CD14-positive monocyte (primary cell): ENCODE data around the gene TEN1. TPM values are rescaled to one million over a fixed set of nuclear protein-coding genes. Genes with fewer than 3 reads are reported as not detected.
A peak's percentile ranks its signal among the peaks of the same experiment; 100 is the strongest.

Source experiments
- DNase-seq, 3 donors: peaks; one replicate each; pipeline ENCODE4 v3.0.0-alpha.2; 2011 to 2022
- H2AFZ ChIP-seq: 2 replicates; pipeline ENCODE4 v1.6.0; 2012; ENCODE audit warnings: mild to moderate bottlenecking, low read depth, low read length, inconsistent platforms; ENCODE audit not compliant: insufficient read depth, poor library complexity, severe bottlenecking
- H3K27ac ChIP-seq, 2 donors: 1 replicate in 1 of 2; 2 replicates in 1 of 2; pipeline ENCODE4 v1.5.1; 2012 to 2013; ENCODE audit warnings: low read length in 2 of 2, control low read depth in 1 of 2, inconsistent platforms in 1 of 2, low read depth in 1 of 2, mild to moderate bottlenecking in 1 of 2
- H3K27me3 ChIP-seq, 2 donors: one replicate each; pipeline versions ENCODE4 v1.6.0 to v1.6.1; 2011 to 2013; ENCODE audit warnings: low read length in 2 of 2; ENCODE audit not compliant: control insufficient read depth in 2 of 2, insufficient read depth in 2 of 2
- H3K36me3 ChIP-seq, 2 donors: replicated peaks in 1 of 2; 1 replicate in 1 of 2; 2 replicates in 1 of 2; pipeline versions ENCODE4 v1.5.1 to v1.6.1; 2012 to 2013; ENCODE audit warnings: low read length in 2 of 2, control low read depth in 1 of 2, inconsistent platforms in 1 of 2, mild to moderate bottlenecking in 1 of 2; ENCODE audit not compliant: insufficient read depth in 2 of 2, control insufficient read depth in 1 of 2
- H3K4me1 ChIP-seq, 2 donors: 1 replicate in 1 of 2; 2 replicates in 1 of 2; pipeline versions ENCODE4 v1.5.1 to v1.6.1; 2012 to 2013; ENCODE audit warnings: low read length in 2 of 2, control low read depth in 1 of 2, inconsistent platforms in 1 of 2, mild to moderate bottlenecking in 1 of 2, moderate library complexity in 1 of 2; ENCODE audit not compliant: insufficient read depth in 2 of 2, control insufficient read depth in 1 of 2
- H3K4me2 ChIP-seq: replicated peaks from 2 replicates; pipeline ENCODE3; 2012; ENCODE audit warnings: low read length, moderate library complexity, mild to moderate bottlenecking; ENCODE audit not compliant: poor library complexity, severe bottlenecking; ENCODE audit errors: extremely low read depth
- H3K4me3 ChIP-seq, 3 experiments: fragments of 200-600 bp in 1 of 3; sonication (generic) in 1 of 3; replicated peaks in 1 of 3; 1 replicate in 2 of 3; 2 replicates in 1 of 3; pipeline ENCODE4 v1.5.1; 2011 to 2013; ENCODE audit warnings: low read length in 3 of 3, mild to moderate bottlenecking in 3 of 3, control low read depth in 2 of 3, low read depth in 2 of 3, inconsistent platforms in 1 of 3, moderate library complexity in 1 of 3
- H3K79me2 ChIP-seq: 2 replicates; pipeline ENCODE4 v1.6.0; 2012; ENCODE audit warnings: mild to moderate bottlenecking, control low read depth, inconsistent platforms, low read length, moderate library complexity; ENCODE audit not compliant: insufficient read depth
- H3K9ac ChIP-seq: 2 replicates; pipeline ENCODE4 v1.6.0; 2017; ENCODE audit warnings: low read length, mild to moderate bottlenecking; ENCODE audit not compliant: insufficient read depth, poor library complexity, severe bottlenecking
- H3K9me3 ChIP-seq, 2 donors: replicated peaks in 1 of 2; 1 replicate in 1 of 2; 2 replicates in 1 of 2; pipeline versions ENCODE4 v1.5.1 to v1.6.1; 2012 to 2013; ENCODE audit warnings: low read length in 2 of 2, control low read depth in 1 of 2; ENCODE audit not compliant: control insufficient read depth in 1 of 2, insufficient read depth in 1 of 2
- H4K20me1 ChIP-seq: 2 replicates; pipeline ENCODE4 v1.6.0; 2012; ENCODE audit warnings: mild to moderate bottlenecking, low read length, control low read depth, moderate library complexity; ENCODE audit not compliant: insufficient read depth
- H3K27ac Mint-ChIP-seq, 7 donors: one replicate each; pipeline ENCODE4 v1.8.0; 2020; ENCODE audit warnings: mild to moderate bottlenecking in 7 of 7, mixed read lengths in 7 of 7, moderate library complexity in 6 of 7, inconsistent platforms in 2 of 7
- H3K27me3 Mint-ChIP-seq, 3 donors: one replicate each; pipeline ENCODE4 v1.8.0; 2021 to 2022; ENCODE audit warnings: low read depth in 3 of 3, mild to moderate bottlenecking in 3 of 3, mixed read lengths in 3 of 3, moderate library complexity in 3 of 3, inconsistent platforms in 1 of 3
- H3K36me3 Mint-ChIP-seq, 2 donors: one replicate each; pipeline ENCODE4 v1.8.0; 2020; ENCODE audit warnings: mixed read lengths in 2 of 2, inconsistent platforms in 1 of 2, mild to moderate bottlenecking in 1 of 2
- H3K4me1 Mint-ChIP-seq: one replicate; pipeline ENCODE4 v1.8.0; 2020; ENCODE audit warnings: mild to moderate bottlenecking, mixed read lengths
- H3K4me3 Mint-ChIP-seq, 2 donors: one replicate each; pipeline ENCODE4 v1.8.0; 2020; ENCODE audit warnings: mild to moderate bottlenecking in 2 of 2, mixed read lengths in 2 of 2, moderate library complexity in 1 of 2
- H3K9me3 Mint-ChIP-seq, 7 donors: one replicate each; pipeline ENCODE4 v1.8.0; 2020 to 2022; ENCODE audit warnings: mixed read lengths in 7 of 7, mild to moderate bottlenecking in 6 of 7, moderate library complexity in 6 of 7, inconsistent platforms in 2 of 7
- CTCF ChIP-seq: fragments of 200-600 bp; IDR thresholded peaks from one replicate; pipeline ENCODE4 v1.8.0; 2022; ENCODE audit warnings: antibody characterized with exemption, mild to moderate bottlenecking
- WGBS: methylation state at CpG from one replicate; pipeline ENCODE4 v1.1.5; 2013; ENCODE audit warnings: missing lambda C conversion rate; ENCODE audit not compliant: insufficient coverage; 5-methylcytosine and 5-hydroxymethylcytosine counted together
- intact Hi-C, 2 donors: fragments of 100-400 bp; cut with micrococcal nuclease; formaldehyde crosslinking; loops; one replicate each; pipeline versions ENCODE4 v1.15.0 to v1.15.1; 2023
- polyA plus RNA-seq, 3 donors: library from polyadenylated mRNA; depleted of rRNA in 1 of 3; unstranded in 2 of 3; stranded (reverse) in 1 of 3; fragments of 300-500 nt in 2 of 3; fragments of >200 nt in 1 of 3; fragmentation: Illumina TruSeq in 2 of 3; gene quantifications; 1 replicate in 2 of 3; 2 replicates in 1 of 3; pipeline ENCODE4 v1.2.3, GENCODE V29; 2012 to 2021

The TEN1 gene
- polyA plus RNA-seq, 3 donors: 22.4 to 37.2 (median 31.3) TPM

GRCh38 chr17:76013377-76013932 lies 34.4 kb downstream of the TEN1 start:
- no peak overlapping the region for H3K4me2 ChIP-seq
- H3K4me1 ChIP-seq: no peaks in the 10 kb centered on the region
- H2AFZ ChIP-seq: no peak overlapping the region
- H3K4me3 ChIP-seq: no peak overlapping the region
- WGBS: 92% methylated on average over 14 of the region's 15 CpGs
- no peak for DNase-seq
- no peak for TF ChIP-seq CTCF
- Mint-ChIP-seq H3K36me3 (no peaks in the 10 kb centered on the region), H3K27me3 (peaks cover 2 to 5% (median 3%) of the 10 kb centered on the region in 3 donors), H3K27ac (no peak overlapping the region), H3K9me3 (peaks cover 0 to 3% (median 0%) of the 10 kb centered on the region in 7 donors), H3K4me1 (peaks cover 1% of the 10 kb centered on the region), H3K4me3 (no peak overlapping the region)
- H4K20me1 ChIP-seq: no peaks in the 10 kb centered on the region
- no peaks in the 10 kb centered on the region for H3K27me3 ChIP-seq
- intact Hi-C loops: loop anchor here in 1 of 2 donors (5.0 kb wide), 1 partner anchor 284 kb away; no protein-coding TSS in a partner anchor
- no peaks in the 10 kb centered on the region for H3K9me3 ChIP-seq
- H3K79me2 ChIP-seq: no peaks in the 10 kb centered on the region
- H3K27ac ChIP-seq: no peak overlapping the region
- H3K9ac ChIP-seq: no peak overlapping the region
- no peaks in the 10 kb centered on the region for H3K36me3 ChIP-seq

- intact Hi-C loops: loop anchor here (2.0 to 5.0 kb wide), 2 partner anchors 283 to 284 kb away; no protein-coding TSS in a partner anchor
- no peaks in the 10 kb centered on the region for H3K4me1 ChIP-seq
- no peak overlapping the region for H3K4me3 ChIP-seq
- H3K4me2 ChIP-seq: no peak overlapping the region
- H3K27me3 Mint-ChIP-seq: peaks cover 0 to 5% (median 2%) of the 10 kb centered on the region in 3 donors
- H3K4me3 Mint-ChIP-seq: no peak overlapping the region
- no peak overlapping the region for H3K27ac Mint-ChIP-seq
- WGBS: 32% methylated on average over 19 of the region's 19 CpGs
- H3K9me3 Mint-ChIP-seq: peaks cover 0 to 1% (median 0%) of the 10 kb centered on the region in 7 donors
- peak overlapping the region; percentile 11 for H2AFZ ChIP-seq
- H3K9ac ChIP-seq: no peak overlapping the region
- H3K27me3 ChIP-seq: no peaks in the 10 kb centered on the region
- peak; percentile 99 for TF ChIP-seq CTCF
- no peaks in the 10 kb centered on the region for H3K79me2 ChIP-seq
- no peaks in the 10 kb centered on the region for H3K36me3 ChIP-seq
- no peaks in the 10 kb centered on the region for H4K20me1 ChIP-seq
- peaks cover 1% of the 10 kb centered on the region for H3K4me1 Mint-ChIP-seq
- H3K36me3 Mint-ChIP-seq: no peaks in the 10 kb centered on the region
- peak; percentile 57 to 69 (median 69) for DNase-seq
- no peak overlapping the region for H3K27ac ChIP-seq
- H3K9me3 ChIP-seq: no peaks in the 10 kb centered on the region
Measured at GRCh38 chr17:76014100-76014924, 35.3 kb downstream of the TEN1 start.
